ENCODE data around the gene FLNB.

DNA sequence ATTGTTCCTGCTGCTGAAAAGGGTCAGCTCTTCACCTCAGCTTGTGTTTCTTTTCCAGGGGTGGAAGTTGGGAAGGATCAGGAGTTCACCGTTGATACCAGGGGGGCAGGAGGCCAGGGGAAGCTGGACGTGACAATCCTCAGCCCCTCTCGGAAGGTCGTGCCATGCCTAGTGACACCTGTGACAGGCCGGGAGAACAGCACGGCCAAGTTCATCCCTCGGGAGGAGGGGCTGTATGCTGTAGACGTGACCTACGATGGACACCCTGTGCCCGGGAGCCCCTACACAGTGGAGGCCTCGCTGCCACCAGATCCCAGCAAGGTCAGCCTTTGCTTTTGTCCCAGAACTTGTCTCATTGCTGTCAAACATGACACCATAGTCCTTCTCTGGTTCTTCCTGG, 113.0 kb downstream of the FLNB start:
- TF ChIP-seq CTCF (IDR thresholded peaks at IDR 0.05) (no peak), POLR2A (IDR thresholded peaks at IDR 0.05) (no peak)
